Gastroesophageal sphincter (tissue), 4 donors: ENCODE results near the gene ZNF225. TPM values are rescaled to one million over a fixed set of nuclear protein-coding genes. Genes with fewer than 3 reads are reported as not detected.
"Not testable (repeated sequence)": the region's sequence is repeated elsewhere in the genome, so short reads cannot be mapped to it uniquely, and the experiment has no call there.

Experiments used
- ATAC-seq: fragments of 150-250 bp; one replicate; pipeline ENCODE4 v1.9.1; 2016; ENCODE audit warnings: mild to moderate bottlenecking, moderate library complexity
- H3K27ac ChIP-seq, 4 donors: fragments of 200-600 bp; sonication (generic) in 3 of 4; 1 replicate in 3 of 4; 2 replicates in 1 of 4; pipeline ENCODE4 v1.5.1; 2016 to 2019
- H3K27me3 ChIP-seq: fragments of 200-600 bp; sonication (generic); one replicate; pipeline ENCODE4 v1.5.1; 2019
- H3K36me3 ChIP-seq, 2 donors: fragments of 200-600 bp; sonication (generic); one replicate each; pipeline ENCODE4 v1.5.1; 2019; ENCODE audit warnings: control low read depth in 1 of 2
- H3K4me1 ChIP-seq, 3 donors: fragments of 200-600 bp; sonication (generic); 1 replicate in 2 of 3; 2 replicates in 1 of 3; pipeline ENCODE4 v1.5.1; 2016 to 2019; ENCODE audit warnings: control low read depth in 2 of 3
- H3K4me3 ChIP-seq, 2 donors: fragments of 200-600 bp; sonication (generic); one replicate each; pipeline ENCODE4 v1.5.1; 2019; ENCODE audit warnings: mild to moderate bottlenecking in 1 of 2, moderate library complexity in 1 of 2
- H3K9me3 ChIP-seq, 3 donors: fragments of 200-600 bp; sonication (generic); one replicate each; pipeline ENCODE4 v1.5.1; 2017 to 2019; ENCODE audit warnings: control low read depth in 2 of 3
- CTCF ChIP-seq, 4 experiments: fragments of 200-600 bp in 2 of 4; fragments of 450-650 bp in 2 of 4; sonication (generic) in 1 of 4; IDR thresholded peaks; one replicate each; pipeline ENCODE4 v1.5.1; 2017 to 2019; ENCODE audit warnings: antibody characterized with exemption in 4 of 4, mild to moderate bottlenecking in 2 of 4, moderate library complexity in 2 of 4
- EP300 ChIP-seq: sonication (generic); formaldehyde crosslinking; IDR thresholded peaks from one replicate; pipeline ENCODE4 v1.6.1; 2017; ENCODE audit warnings: antibody characterized with exemption, mild to moderate bottlenecking
- POLR2A ChIP-seq, 2 donors: fragments of 450-650 bp; IDR thresholded peaks; one replicate each; pipeline ENCODE4 v1.6.1; 2017; ENCODE audit warnings: antibody characterized with exemption in 2 of 2, mild to moderate bottlenecking in 2 of 2, moderate library complexity in 1 of 2
- POLR2AphosphoS5 ChIP-seq: sonication (generic); formaldehyde crosslinking; IDR thresholded peaks from one replicate; pipeline ENCODE4 v1.6.1; 2017; ENCODE audit warnings: antibody characterized with exemption
- WGBS, 2 donors: methylation state at CpG; one replicate each; pipeline ENCODE4 v1.1.5; 2018; ENCODE audit warnings: low coverage in 1 of 2; 5-methylcytosine and 5-hydroxymethylcytosine counted together
- total RNA-seq, 4 donors: library from RNA; depleted of rRNA; stranded (reverse); fragments of >200 nt; gene quantifications; one replicate each; pipeline ENCODE4 v1.1.0, GENCODE V29; 2016

The ZNF225 gene
- total RNA-seq, 4 donors from 2014 or later: 4.3 to 4.5 (median 4.4) TPM

GRCh38 chr19:44111910-44112463 lies 1.2 kb upstream of the ZNF225 start:
- TF ChIP-seq POLR2A (IDR thresholded peaks at IDR 0.05) (no peak), POLR2AphosphoS5 (no peak)
- peak overlapping the region in 1 of 2 donors; percentile 67 for H3K4me3 ChIP-seq

GRCh38 chr19:44112802-44113137 lies 429 bp upstream of the ZNF225 start:
- Histone ChIP-seq H3K27me3 (no peaks in the 10 kb centered on the region), H3K4me3 (peak overlapping the region; percentile 67 to 83), H3K4me1 (peaks cover 3 to 27% (median 6%) of the 10 kb centered on the region in 3 donors), H3K9me3 (peaks cover 0 to 36% (median 6%) of the 10 kb centered on the region in 3 donors), H3K36me3 (peaks cover 0 to 36% of the 10 kb centered on the region in 2 donors), H3K27ac (peak overlapping the region; percentile 45 to 83 (median 80))
- WGBS, 2 donors: 0% methylated on average over 4 to 11 of the region's 11 CpGs
- TF ChIP-seq POLR2AphosphoS5 (no peak), POLR2A (IDR thresholded peaks at IDR 0.05) (no peak), EP300 (no peak), CTCF (IDR thresholded peaks at IDR 0.05) (peak in 2 of 4 experiments; percentile 16 to 35)
- no peak for ATAC-seq

More at GRCh38 chr19:44111910-44112463, 1.2 kb upstream of the ZNF225 start:
- WGBS, 2 donors: 5 to 8% methylated on average over 12 to 16 of the region's 17 CpGs
- Histone ChIP-seq H3K27ac (no peak overlapping the region), H3K36me3 (peaks cover 3 to 36% of the 10 kb centered on the region in 2 donors), H3K27me3 (no peaks in the 10 kb centered on the region), H3K9me3 (peaks cover 0 to 43% (median 6%) of the 10 kb centered on the region in 3 donors), H3K4me1 (peaks cover 3 to 27% (median 6%) of the 10 kb centered on the region in 3 donors)
- no peak for ATAC-seq

GRCh38 chr19:44113784-44114390 lies 688 bp downstream of the ZNF225 start:
- H3K27ac ChIP-seq: peak overlapping the region; percentile 44 to 83 (median 80)
- H3K4me1 ChIP-seq: peaks cover 3 to 27% (median 6%) of the 10 kb centered on the region in 3 donors
- H3K27me3 ChIP-seq: no peaks in the 10 kb centered on the region
- H3K36me3 ChIP-seq: peaks cover 0 to 41% of the 10 kb centered on the region in 2 donors
- 3 to 13% methylated on average over 6 to 13 of the region's 18 CpGs for WGBS, 2 donors
- TF ChIP-seq POLR2A (IDR thresholded peaks at IDR 0.05) (no peak), CTCF (IDR thresholded peaks at IDR 0.05) (no peak), EP300 (no peak), POLR2AphosphoS5 (no peak)
- peak overlapping the region; percentile 67 to 83 for H3K4me3 ChIP-seq
- ATAC-seq: no peak
- H3K9me3 ChIP-seq: peaks cover 0 to 24% (median 2%) of the 10 kb centered on the region in 3 donors

GRCh38 chr19:44121162-44121561 lies 8.0 kb downstream of the ZNF225 start:
- Histone ChIP-seq H3K9me3 (peaks cover 0 to 63% (median 2%) of the 10 kb centered on the region in 3 donors), H3K36me3 (peaks cover 0 to 99% of the 10 kb centered on the region in 2 donors)
- H3K27ac ChIP-seq, ATAC-seq, H3K4me1 ChIP-seq, H3K4me3 ChIP-seq, H3K27me3 ChIP-seq: not testable (repeated sequence)
- WGBS, 2 donors: 93 to 95% methylated on average over 3 to 4 of the region's 4 CpGs

GRCh38 chr19:44131955-44132354 lies 18.8 kb downstream of the ZNF225 start:
- H3K36me3 ChIP-seq: peaks cover 13 to 59% of the 10 kb centered on the region in 2 donors
- H3K27me3 ChIP-seq: no peaks in the 10 kb centered on the region
- ATAC-seq: no peak
- peaks cover 0 to 64% (median 0%) of the 10 kb centered on the region in 3 donors for H3K9me3 ChIP-seq
- 90 to 94% methylated on average over 2 to 5 of the region's 5 CpGs for WGBS, 2 donors
- H3K27ac ChIP-seq: no peak overlapping the region
- no peak overlapping the region for H3K4me3 ChIP-seq
- TF ChIP-seq EP300 (no peak), POLR2A (IDR thresholded peaks at IDR 0.05) (no peak), CTCF (IDR thresholded peaks at IDR 0.05) (no peak), POLR2AphosphoS5 (no peak)
- no peaks in the 10 kb centered on the region for H3K4me1 ChIP-seq
